GM12873 (cell line): ENCODE data around the gene RGS3.

Source experiments
- CTCF ChIP-seq: IDR thresholded peaks from 2 replicates; pipeline ENCODE4 v1.5.1; 2012; ENCODE audit warnings: low read depth, mild to moderate bottlenecking, moderate library complexity, low read length, control low read depth; ENCODE audit not compliant: insufficient read depth; ENCODE audit errors: missing control alignments

Gene RGS3

GRCh38 chr9:113514061-113514460 lies 50.5 kb downstream of the RGS3 start:
- no peak for TF ChIP-seq CTCF

GRCh38 chr9:113514748-113515147 lies 51.2 kb downstream of the RGS3 start:
- TF ChIP-seq CTCF = no peak

GRCh38 chr9:113515862-113516261 lies 52.3 kb downstream of the RGS3 start:
- TF ChIP-seq CTCF = no peak

GRCh38 chr9:113516840-113517577 lies 53.5 kb downstream of the RGS3 start:
- TF ChIP-seq CTCF = no peak

- TF ChIP-seq CTCF = no peak
These were observed 56.0 kb downstream of the RGS3 start for GRCh38 chr9:113519426-113520108.

- TF ChIP-seq CTCF = no peak
These were observed 56.6 kb downstream of the RGS3 start for GRCh38 chr9:113520109-113520642.

- no peak for TF ChIP-seq CTCF
These were observed 58.2 kb downstream of the RGS3 start for GRCh38 chr9:113521693-113522255.
